ENCODE data around the gene FANCD2.
A peak's percentile ranks its signal among the peaks of the same experiment; 100 is the strongest.
"Not testable (repeated sequence)": the region's sequence is repeated elsewhere in the genome, so short reads cannot be mapped to it uniquely, and the experiment has no call there.

Gene FANCD2

DNA sequence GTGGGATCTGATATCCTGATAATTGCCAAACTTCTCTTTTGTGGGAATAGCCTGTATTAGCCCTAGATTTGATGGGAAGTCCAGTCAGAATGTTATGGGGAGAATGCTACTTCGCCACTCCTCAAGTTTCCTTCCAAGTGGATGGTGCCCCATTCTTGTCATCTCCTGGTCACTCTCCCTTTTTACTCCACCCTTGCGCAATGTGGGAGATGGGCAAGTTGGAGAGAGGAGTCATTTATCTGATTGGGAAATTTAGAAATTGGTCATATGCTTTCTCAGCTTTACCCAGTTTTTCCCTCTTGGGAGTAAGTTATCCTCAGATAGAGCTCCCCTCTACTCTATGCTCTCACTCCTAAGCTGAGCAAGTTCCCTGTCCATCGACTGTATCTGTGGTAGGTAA is 67.4 kb downstream of the FANCD2 start:
- Mint-ChIP-seq H3K36me3 (ENCODE audit: insufficient read depth) (peaks cover 7% of the 10 kb centered on the region), H3K27ac (no peak overlapping the region), H3K4me3 (no peak overlapping the region), H3K4me1 (ENCODE audit: low read depth in 2 of 2) (no peaks in the 10 kb centered on the region), H3K9me3 (no peaks in the 10 kb centered on the region), H3K27me3 (no peaks in the 10 kb centered on the region)
- no peak for ATAC-seq (replicated peaks)
- DNase-seq: no peak

DNA sequence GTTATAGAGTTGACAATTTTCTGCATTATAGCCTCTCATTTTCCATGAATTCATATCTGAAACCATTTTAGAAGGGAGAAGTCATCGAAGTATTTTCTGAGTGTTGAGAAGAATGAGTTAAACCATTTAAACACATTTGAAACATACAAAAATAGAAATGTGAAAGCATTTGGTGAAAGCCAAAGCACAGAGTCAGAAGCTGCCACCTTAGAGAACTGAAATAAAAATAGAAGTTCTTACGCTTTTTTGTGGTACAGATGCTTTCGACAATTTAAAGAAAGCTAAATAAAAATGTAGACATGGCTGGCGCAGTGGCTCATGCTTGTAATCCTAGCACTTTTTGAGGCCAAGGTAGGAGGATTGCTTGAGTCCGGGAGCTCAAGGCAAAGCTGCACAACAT is 72.8 kb downstream of the FANCD2 start:
- H3K9me3 Mint-ChIP-seq: no peaks in the 10 kb centered on the region
- H3K4me1 Mint-ChIP-seq (ENCODE audit: low read depth in 2 of 2): no peaks in the 10 kb centered on the region
- DNase-seq (no peak), ATAC-seq (replicated peaks) (no peak)
- no peaks in the 10 kb centered on the region for H3K27me3 Mint-ChIP-seq
- H3K36me3 Mint-ChIP-seq (ENCODE audit: insufficient read depth): peaks cover 3% of the 10 kb centered on the region
- no peak overlapping the region for H3K27ac Mint-ChIP-seq
- H3K4me3 Mint-ChIP-seq: no peak overlapping the region

DNA sequence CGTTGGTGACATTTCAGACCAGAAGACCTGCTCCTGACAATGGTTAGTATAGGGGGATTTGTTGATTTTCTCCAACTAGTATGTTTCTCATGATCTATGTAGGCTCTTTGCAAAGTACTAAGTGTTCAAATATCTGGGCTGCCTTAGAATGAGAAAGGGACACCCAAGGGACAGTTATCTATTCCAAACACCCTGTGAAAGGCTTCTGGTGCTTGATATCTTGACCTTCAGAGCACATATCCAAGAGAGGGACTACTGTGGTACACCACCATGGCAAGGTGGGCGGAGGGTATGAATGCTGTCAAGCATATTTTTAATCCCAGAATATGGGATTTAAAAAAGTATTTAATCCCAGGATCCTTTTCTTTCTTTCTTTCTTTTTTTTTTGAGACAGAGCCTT is 80.7 kb downstream of the FANCD2 start:
- no peak overlapping the region for H3K27ac Mint-ChIP-seq
- H3K9me3 Mint-ChIP-seq: no peaks in the 10 kb centered on the region
- no peak overlapping the region for H3K4me3 Mint-ChIP-seq
- H3K27me3 Mint-ChIP-seq: no peaks in the 10 kb centered on the region
- H3K36me3 Mint-ChIP-seq (ENCODE audit: insufficient read depth): no peaks in the 10 kb centered on the region
- H3K4me1 Mint-ChIP-seq (ENCODE audit: low read depth in 2 of 2): no peaks in the 10 kb centered on the region
- no peak for ATAC-seq (replicated peaks)
- DNase-seq: no peak

DNA sequence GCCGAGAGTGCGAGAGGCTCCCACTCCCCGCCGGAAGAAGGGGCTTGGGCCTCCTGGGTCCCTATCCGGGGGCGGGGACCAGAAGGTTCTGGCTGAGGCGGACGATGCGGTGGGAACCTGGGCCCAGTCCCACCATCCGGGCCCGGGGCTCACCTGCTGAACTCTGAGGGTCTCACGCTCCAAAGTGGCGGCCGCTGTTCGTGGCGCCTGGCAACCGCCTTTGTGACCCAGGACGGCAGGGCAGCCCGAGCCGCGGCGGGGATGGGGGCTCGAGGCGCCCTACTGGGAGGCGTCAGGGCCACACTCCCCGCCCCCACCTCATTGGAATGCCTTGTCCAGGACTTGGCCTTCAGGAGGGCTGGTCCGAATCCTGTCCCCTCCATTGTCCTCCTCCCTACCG is 81.9 kb downstream of the FANCD2 start, which contains the start of gene FANCD2OS:
Gene FANCD2OS, minus strand, starts transcription at position 165 of the 400 bp plus-strand sequence. CDS start 3,481 bp downstream, outside the sequence.
- Mint-ChIP-seq H3K4me3 (no peak within 1 kb of the TSS), H3K4me1 (ENCODE audit: low read depth in 2 of 2) (no peaks in the 10 kb centered on the region), H3K27me3 (no peaks in the 10 kb centered on the region), H3K27ac (no peak within 1 kb of the TSS), H3K9me3 (no peaks in the 10 kb centered on the region), H3K36me3 (ENCODE audit: insufficient read depth) (no peaks in the 10 kb centered on the region)
- ATAC-seq (replicated peaks) (no peak), DNase-seq (no peak)

DNA sequence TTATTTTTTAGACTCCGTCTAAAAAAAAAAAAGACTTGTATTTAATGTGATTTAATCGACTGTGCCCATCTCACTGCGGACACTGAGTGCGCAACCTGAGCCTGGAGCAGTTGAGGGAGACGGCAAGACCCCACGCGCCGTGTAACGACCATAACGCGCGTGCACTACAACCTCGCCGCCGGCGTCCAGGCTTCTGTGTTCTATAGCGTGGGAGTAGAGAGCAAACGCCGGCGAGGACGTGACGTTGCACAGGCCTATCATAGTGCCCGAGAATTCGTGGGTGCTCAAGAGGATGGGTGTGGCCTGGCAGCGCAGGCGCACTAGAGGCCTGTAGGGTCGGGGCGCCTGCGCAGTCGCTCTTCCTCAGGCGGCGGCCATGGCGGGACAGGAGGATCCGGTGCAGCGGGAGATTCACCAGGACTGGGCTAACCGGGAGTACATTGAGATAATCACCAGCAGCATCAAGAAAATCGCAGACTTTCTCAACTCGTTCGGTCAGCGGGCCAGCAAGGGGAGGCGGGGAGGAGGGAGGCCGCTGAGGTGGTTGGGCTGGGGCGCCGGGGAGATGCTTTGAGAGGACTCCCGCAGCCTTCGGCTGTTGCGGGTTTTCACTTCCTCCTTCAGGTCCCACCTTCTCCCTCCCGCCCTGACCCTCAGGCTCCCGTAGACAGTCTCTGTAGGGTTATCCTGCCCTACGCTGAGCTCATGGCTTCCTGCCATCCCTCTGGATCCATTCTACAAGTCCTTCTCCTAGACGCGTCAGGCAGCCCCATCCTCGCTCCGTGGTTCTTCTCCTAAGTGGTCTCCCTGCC is 89.3 kb downstream of the FANCD2 start, which contains the start of gene BRK1:
Gene BRK1, plus strand, starts transcription at position 350 of the 812 bp plus-strand sequence. Its CDS starts 27 bp downstream, at position 377.
- H3K36me3 Mint-ChIP-seq (ENCODE audit: insufficient read depth): peaks cover 26% of the 10 kb centered on the region
- no peaks in the 10 kb centered on the region for H3K27me3 Mint-ChIP-seq
- peaks cover 18 to 20% of the 10 kb centered on the region in 2 donors for H3K4me1 Mint-ChIP-seq (ENCODE audit: low read depth in 2 of 2)
- H3K27ac Mint-ChIP-seq: peak within 1 kb of the TSS; percentile 95 to 97
- ATAC-seq (replicated peaks) (peak; percentile 97), DNase-seq (peak; percentile 85 to 89 (median 86))
- H3K4me3 Mint-ChIP-seq: peak within 1 kb of the TSS; percentile 91 to 95
- H3K9me3 Mint-ChIP-seq: no peaks in the 10 kb centered on the region

DNA sequence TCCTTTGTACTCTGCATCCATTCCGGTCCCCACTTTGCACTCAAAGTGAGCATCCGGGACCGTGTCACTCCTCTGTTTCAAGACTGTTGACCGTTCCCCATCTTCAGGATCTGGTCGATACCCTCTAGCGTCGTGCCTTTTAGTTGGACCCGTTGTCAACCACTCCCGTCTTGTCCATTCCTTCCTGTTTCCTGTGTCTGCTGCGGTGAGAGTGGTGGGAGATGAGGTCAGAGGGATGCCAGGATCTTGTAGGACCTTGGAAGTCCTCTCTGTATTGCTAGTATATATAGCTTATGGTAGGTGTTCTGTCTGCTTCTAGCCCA is 89.9 kb downstream of the FANCD2 start:
- Mint-ChIP-seq H3K27ac (peak overlapping the region; percentile 95 to 97), H3K36me3 (ENCODE audit: insufficient read depth) (peaks cover 30% of the 10 kb centered on the region), H3K27me3 (no peaks in the 10 kb centered on the region), H3K4me3 (peak overlapping the region; percentile 91 to 95), H3K4me1 (ENCODE audit: low read depth in 2 of 2) (peaks cover 24 to 25% of the 10 kb centered on the region in 2 donors), H3K9me3 (no peaks in the 10 kb centered on the region)
- ATAC-seq (replicated peaks) (no peak), DNase-seq (no peak)

DNA sequence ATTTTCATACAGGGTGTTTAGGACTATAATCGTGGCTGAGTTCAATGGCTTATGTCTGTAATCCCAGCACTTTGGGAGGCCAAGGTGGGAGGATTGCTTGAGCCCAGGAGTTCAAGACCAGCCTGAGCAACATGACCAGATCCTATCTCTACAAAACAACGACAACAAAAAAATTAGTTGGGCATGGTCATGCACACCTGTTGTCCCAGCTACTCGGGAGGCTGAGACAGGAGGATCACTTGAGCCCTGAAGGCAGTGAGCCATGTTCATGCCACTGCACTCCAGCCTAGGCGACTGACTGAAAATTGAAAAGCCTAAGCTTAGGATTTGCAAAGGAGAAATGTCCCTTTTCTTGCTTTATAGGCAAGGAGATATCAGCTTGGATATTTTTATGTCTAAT is 90.7 kb downstream of the FANCD2 start:
- Mint-ChIP-seq H3K36me3 (ENCODE audit: insufficient read depth) (peaks cover 38% of the 10 kb centered on the region), H3K4me3 (peak overlapping the region; percentile 91 to 95), H3K4me1 (ENCODE audit: low read depth in 2 of 2) (peaks cover 24 to 28% of the 10 kb centered on the region in 2 donors), H3K27me3 (no peaks in the 10 kb centered on the region), H3K27ac (peak overlapping the region in 1 of 2 donors; percentile 97), H3K9me3 (no peaks in the 10 kb centered on the region)
- ATAC-seq (replicated peaks): no peak
- DNase-seq: no peak

DNA sequence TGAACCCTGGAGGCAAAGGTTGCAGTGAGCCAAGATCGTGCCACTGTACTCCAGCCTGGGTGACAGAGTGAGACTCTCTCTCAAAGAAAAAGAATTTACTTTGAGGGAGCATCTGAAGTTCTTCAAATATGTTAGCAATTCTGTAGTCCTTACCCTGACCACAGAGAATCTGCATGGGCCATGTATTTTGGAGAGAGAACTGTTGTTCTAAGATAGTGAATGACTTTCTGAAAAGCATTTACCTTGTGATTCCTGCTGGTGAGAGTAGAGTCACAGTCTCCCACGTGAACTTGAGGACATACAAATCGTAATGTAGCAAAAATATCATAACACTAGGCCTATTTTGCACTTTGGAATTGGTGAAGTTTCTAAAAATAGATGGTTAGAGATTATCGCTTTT is 93.1 kb downstream of the FANCD2 start:
- no peak for DNase-seq
- no peak overlapping the region for H3K4me3 Mint-ChIP-seq
- no peak overlapping the region for H3K27ac Mint-ChIP-seq
- H3K36me3 Mint-ChIP-seq (ENCODE audit: insufficient read depth): peaks cover 54% of the 10 kb centered on the region
- no peaks in the 10 kb centered on the region for H3K27me3 Mint-ChIP-seq
- no peaks in the 10 kb centered on the region for H3K9me3 Mint-ChIP-seq
- no peak for ATAC-seq (replicated peaks)
- peaks cover 30 to 39% of the 10 kb centered on the region in 2 donors for H3K4me1 Mint-ChIP-seq (ENCODE audit: low read depth in 2 of 2)

DNA sequence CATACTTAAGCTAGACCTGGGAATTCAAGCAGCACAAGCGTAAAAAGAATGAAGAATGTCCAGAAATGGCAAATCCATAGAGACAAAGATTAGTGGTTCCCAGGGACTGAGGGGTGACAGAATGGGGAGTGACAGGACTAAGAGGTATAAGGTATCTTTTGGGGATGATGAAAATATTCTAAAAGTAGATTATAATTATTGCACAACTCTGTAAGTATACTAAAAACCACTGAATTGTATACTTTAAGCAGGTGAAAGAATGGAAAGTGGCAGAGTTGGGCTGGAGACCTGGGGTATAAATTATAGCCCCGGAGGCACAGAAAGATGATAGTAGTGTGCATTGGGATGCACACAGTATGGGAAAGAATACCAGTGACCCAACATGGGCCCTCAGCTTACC is 94.8 kb downstream of the FANCD2 start:
- ATAC-seq (replicated peaks) (no peak), DNase-seq (no peak)
- Mint-ChIP-seq H3K36me3 (ENCODE audit: insufficient read depth) (peaks cover 56% of the 10 kb centered on the region), H3K27me3 (no peaks in the 10 kb centered on the region), H3K27ac (peak overlapping the region in 1 of 2 donors; percentile 38), H3K9me3 (no peaks in the 10 kb centered on the region), H3K4me1 (ENCODE audit: low read depth in 2 of 2) (peaks cover 25 to 41% of the 10 kb centered on the region in 2 donors), H3K4me3 (no peak overlapping the region)

DNA sequence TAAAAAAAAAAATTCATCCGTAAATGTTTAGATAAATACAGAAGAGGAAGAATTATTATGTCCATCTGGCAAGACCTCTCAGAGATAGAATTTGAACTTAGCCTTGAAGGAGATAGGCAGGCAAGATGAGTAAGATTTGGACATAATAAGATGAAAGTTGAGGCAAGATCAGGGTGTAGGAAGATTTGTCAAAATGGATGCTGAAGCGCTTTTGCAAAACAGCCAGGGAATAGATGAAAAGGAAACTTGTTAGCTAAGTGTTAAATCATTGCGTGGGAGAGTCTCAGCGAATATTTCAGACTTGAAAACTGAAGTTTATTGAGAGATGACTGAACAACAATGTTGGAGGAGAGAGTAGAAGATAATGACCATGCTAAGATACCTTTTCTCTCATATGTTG is 96.5 kb downstream of the FANCD2 start:
- DNase-seq (no peak), ATAC-seq (replicated peaks) (no peak)
- no peaks in the 10 kb centered on the region for H3K9me3 Mint-ChIP-seq
- no peaks in the 10 kb centered on the region for H3K27me3 Mint-ChIP-seq
- peaks cover 15 to 31% of the 10 kb centered on the region in 2 donors for H3K4me1 Mint-ChIP-seq (ENCODE audit: low read depth in 2 of 2)
- peak overlapping the region in 1 of 2 donors; percentile 41 for H3K27ac Mint-ChIP-seq
- H3K36me3 Mint-ChIP-seq (ENCODE audit: insufficient read depth): peaks cover 69% of the 10 kb centered on the region
- no peak overlapping the region for H3K4me3 Mint-ChIP-seq

DNA sequence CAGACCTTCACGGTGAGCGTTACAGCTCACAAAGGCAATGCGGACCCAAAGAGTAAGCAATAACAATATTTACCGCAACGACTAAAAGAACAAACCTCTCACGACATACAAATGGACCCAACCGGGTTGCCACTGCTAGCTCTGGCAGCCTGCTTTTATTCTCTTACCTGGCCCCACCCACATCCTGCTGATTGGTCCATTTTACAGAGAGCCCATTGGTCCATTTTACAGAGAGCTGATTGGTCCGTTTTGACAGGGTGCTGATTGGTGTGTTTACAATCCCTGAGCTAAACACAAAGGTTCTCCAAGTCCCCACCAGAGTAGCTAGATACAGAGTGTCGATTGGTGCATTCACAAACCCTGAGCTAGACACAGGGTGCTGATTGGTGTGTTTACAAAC is 109.6 kb downstream of the FANCD2 start:
- ATAC-seq (replicated peaks); H3K4me3 Mint-ChIP-seq; DNase-seq; H3K27ac Mint-ChIP-seq; H3K27me3 Mint-ChIP-seq; H3K36me3 Mint-ChIP-seq (ENCODE audit: insufficient read depth); H3K9me3 Mint-ChIP-seq; H3K4me1 Mint-ChIP-seq (ENCODE audit: low read depth in 2 of 2): not testable (repeated sequence)

DNA sequence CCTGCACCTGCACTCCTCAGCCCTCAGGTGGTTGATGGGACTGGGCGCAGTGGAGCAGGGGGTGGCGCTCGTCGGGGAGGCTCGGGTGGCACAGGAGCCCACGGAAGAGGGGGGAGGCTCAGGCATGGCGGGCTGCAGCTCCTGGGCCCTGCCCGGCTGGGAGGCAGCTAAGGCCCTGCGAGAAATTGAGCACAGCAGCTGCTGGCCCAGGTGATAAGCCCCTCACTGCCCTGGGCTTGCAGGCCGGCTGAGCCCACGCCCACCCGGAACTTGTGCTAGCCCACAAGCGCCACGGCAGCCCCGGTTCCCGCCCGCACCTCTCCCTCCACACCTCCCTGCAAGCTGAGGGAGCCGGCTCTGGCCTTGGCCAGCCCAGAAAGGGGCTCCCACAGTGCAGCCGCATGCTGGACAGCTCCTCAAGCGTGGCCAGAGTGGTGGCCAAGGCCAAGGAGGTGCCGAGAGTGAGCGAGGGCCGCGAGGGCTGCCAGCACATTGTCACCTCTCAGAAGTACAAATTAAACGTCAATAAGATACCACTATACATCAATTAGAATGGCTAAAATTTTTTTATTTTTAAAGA is 110.3 kb downstream of the FANCD2 start:
- Mint-ChIP-seq H3K4me3 (no peak overlapping the region), H3K9me3 (no peaks in the 10 kb centered on the region), H3K27ac (no peak overlapping the region), H3K36me3 (ENCODE audit: insufficient read depth) (peaks cover 7% of the 10 kb centered on the region), H3K4me1 (ENCODE audit: low read depth in 2 of 2) (no peaks in the 10 kb centered on the region), H3K27me3 (no peaks in the 10 kb centered on the region)
- ATAC-seq (replicated peaks) (no peak), DNase-seq (no peak)

DNA sequence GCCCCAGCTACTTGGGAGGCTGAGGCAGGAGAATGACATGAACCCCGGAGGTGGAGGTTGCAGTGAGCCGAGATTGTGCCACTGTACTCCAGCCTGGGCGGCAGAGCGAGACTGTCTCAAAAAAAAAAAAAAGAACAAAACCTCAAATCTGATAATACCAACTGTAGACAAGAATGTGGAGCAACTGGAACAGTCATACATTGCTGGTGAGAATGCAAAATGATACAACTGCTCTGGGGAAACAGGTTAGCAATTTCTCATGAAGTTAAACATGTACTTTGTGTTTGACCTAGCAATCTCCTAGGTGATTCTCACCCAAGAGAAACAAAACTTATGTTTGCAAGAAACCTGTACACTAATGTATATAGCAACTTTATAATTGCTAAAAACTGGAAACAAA is 110.9 kb downstream of the FANCD2 start:
- no peaks in the 10 kb centered on the region for H3K9me3 Mint-ChIP-seq
- H3K36me3 Mint-ChIP-seq (ENCODE audit: insufficient read depth): peaks cover 14% of the 10 kb centered on the region
- no peak overlapping the region for H3K4me3 Mint-ChIP-seq
- no peak for DNase-seq
- ATAC-seq (replicated peaks): no peak
- H3K4me1 Mint-ChIP-seq (ENCODE audit: low read depth in 2 of 2): no peaks in the 10 kb centered on the region
- no peak overlapping the region for H3K27ac Mint-ChIP-seq
- no peaks in the 10 kb centered on the region for H3K27me3 Mint-ChIP-seq

DNA sequence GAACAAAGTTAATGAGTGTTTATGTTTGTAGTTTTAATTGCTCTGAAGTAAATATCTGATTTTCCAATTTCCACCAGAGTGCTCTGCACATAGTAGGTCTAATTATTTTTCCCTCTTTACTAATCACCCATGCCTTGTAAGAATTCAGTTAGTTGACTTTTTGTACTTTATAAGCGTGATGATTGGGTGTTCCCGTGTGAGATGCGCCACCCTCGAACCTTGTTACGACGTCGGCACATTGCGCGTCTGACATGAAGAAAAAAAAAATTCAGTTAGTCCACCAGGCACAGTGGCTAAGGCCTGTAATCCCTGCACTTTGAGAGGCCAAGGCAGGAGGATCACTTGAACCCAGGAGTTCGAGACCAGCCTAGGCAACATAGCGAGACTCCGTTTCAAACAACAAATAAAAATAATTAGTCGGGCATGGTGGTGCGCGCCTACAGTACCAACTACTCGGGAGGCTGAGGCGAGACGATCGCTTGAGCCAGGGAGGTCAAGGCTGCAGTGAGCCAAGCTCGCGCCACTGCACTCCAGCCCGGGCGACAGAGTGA is 114.8 kb downstream of the FANCD2 start:
- peak overlapping the region; percentile 89 to 90 for H3K4me3 Mint-ChIP-seq
- H3K27me3 Mint-ChIP-seq: no peaks in the 10 kb centered on the region
- peaks cover 41% of the 10 kb centered on the region for H3K36me3 Mint-ChIP-seq (ENCODE audit: insufficient read depth)
- peaks cover 18 to 24% of the 10 kb centered on the region in 2 donors for H3K4me1 Mint-ChIP-seq (ENCODE audit: low read depth in 2 of 2)
- peak overlapping the region; percentile 95 to 97 for H3K27ac Mint-ChIP-seq
- DNase-seq (no peak), ATAC-seq (replicated peaks) (no peak)
- H3K9me3 Mint-ChIP-seq: no peaks in the 10 kb centered on the region

Data from effector memory CD8-positive, alpha-beta T cell (primary cell).